PC-9 (cell line): ENCODE data around the gene COG1. TPM values are rescaled to one million over a fixed set of nuclear protein-coding genes. Genes with fewer than 3 reads are reported as not detected.

Experiments
- BruUV-seq: library from RNA; stranded (reverse); fragments of 400-500 nt; replicated peaks from 2 replicates; lab custom pipeline; 2021; lab: Mats Ljungman, UMichigan
- CTCF ChIA-PET: fragments of 300-600 bp; sonication (Branson Sonifier 250); formaldehyde crosslinking; loops from one replicate; lab custom pipeline; 2022; ENCODE audit warnings: antibody characterized with exemption; lab: Charles Lee
- POLR2A ChIA-PET: fragments of 300-600 bp; sonication (Branson Sonifier 250); formaldehyde crosslinking; loops from one replicate; lab custom pipeline; 2022; ENCODE audit warnings: antibody characterized with exemption; ENCODE audit not compliant: unreplicated experiment; lab: Charles Lee
- DNase-seq, 2 experiments: peaks; one replicate each; pipeline versions ENCODE4 v3.0.0 to v3.0.0-alpha.2; 2015 to 2022; ENCODE audit warnings: mixed read lengths in 1 of 2
- H2AFZ ChIP-seq: fragments of 200-600 bp; sonication (generic); 2 replicates; pipeline ENCODE4 v1.8.1; 2017; ENCODE audit warnings: antibody characterized with exemption
- H3F3A ChIP-seq: fragments of 200-600 bp; sonication (generic); 2 replicates; pipeline ENCODE4 v1.8.1; 2017; ENCODE audit warnings: antibody characterized with exemption, mild to moderate bottlenecking, low read depth; ENCODE audit not compliant: insufficient read depth
- H3K27ac ChIP-seq: fragments of 200-600 bp; sonication (generic); 2 replicates; pipeline ENCODE4 v1.6.1; 2016; ENCODE audit warnings: mixed run types
- H3K27me3 ChIP-seq: fragments of 200-600 bp; sonication (generic); 2 replicates; pipeline ENCODE4 v1.6.1; 2016; ENCODE audit warnings: low read depth, mixed run types; ENCODE audit not compliant: insufficient read depth
- H3K36me3 ChIP-seq: fragments of 200-600 bp; sonication (generic); 2 replicates; pipeline ENCODE4 v1.6.1; 2016; ENCODE audit warnings: low read depth, mixed run types
- H3K4me1 ChIP-seq: fragments of 200-600 bp; sonication (generic); replicated peaks from 2 replicates; pipeline ENCODE4 v1.6.1; 2016; ENCODE audit warnings: mixed run types; ENCODE audit not compliant: insufficient read depth
- H3K4me2 ChIP-seq: fragments of 200-600 bp; sonication (generic); 2 replicates; pipeline ENCODE4 v1.6.1; 2017; ENCODE audit warnings: mixed run types
- H3K4me3 ChIP-seq: fragments of 200-600 bp; sonication (generic); 2 replicates; pipeline ENCODE4 v1.6.1; 2016; ENCODE audit warnings: mixed run types
- H3K79me2 ChIP-seq: fragments of 200-600 bp; sonication (generic); 2 replicates; pipeline ENCODE4 v1.6.1; 2017; ENCODE audit warnings: low read depth, mixed run types
- H3K9me2 ChIP-seq: fragments of 200-600 bp; sonication (generic); 2 replicates; pipeline ENCODE4 v1.8.1; 2017; ENCODE audit warnings: mild to moderate bottlenecking; ENCODE audit not compliant: insufficient read depth
- H3K9me3 ChIP-seq: fragments of 200-600 bp; sonication (generic); 2 replicates; pipeline ENCODE4 v1.8.1; 2016; ENCODE audit warnings: low read depth; ENCODE audit not compliant: insufficient read depth
- H4K20me1 ChIP-seq: fragments of 200-600 bp; sonication (generic); 2 replicates; pipeline ENCODE4 v1.8.1; 2017; ENCODE audit not compliant: insufficient read depth
- CTCF ChIP-seq: fragments of 200-600 bp; sonication (generic); conservative IDR thresholded peaks from 2 replicates; pipeline ENCODE4 v1.6.1; 2017; ENCODE audit warnings: mixed run types, antibody characterized with exemption, mild to moderate bottlenecking, moderate library complexity
- EZH2 ChIP-seq: fragments of 200-600 bp; sonication (generic); IDR thresholded peaks from 2 replicates; pipeline ENCODE4 v1.8.0; 2017; ENCODE audit warnings: antibody characterized with exemption, low read depth
- intact Hi-C: fragments of 100-400 bp; cut with micrococcal nuclease; formaldehyde crosslinking; loops from one replicate; pipeline ENCODE4 v1.10.0; 2022; ENCODE audit not compliant: unreplicated experiment
- total RNA-seq: library from RNA; stranded (reverse); gene quantifications from 2 replicates; pipeline ENCODE4 v1.2.3, GENCODE V29; 2021

COG1 gene
- total RNA-seq, 1 experiment from 2014 or later, result 24.8 TPM

- Histone ChIP-seq H3K36me3 (peaks cover 4% of the 10 kb centered on the region; the same call in 1 of the 2 replicates), H3F3A (peaks cover 13% of the 10 kb centered on the region; the same call in 1 of the 2 replicates), H3K4me2 (no peak overlapping the region), H3K9me2 (no peaks in the 10 kb centered on the region), H3K4me1 (no peaks in the 10 kb centered on the region), H3K9me3 (no peaks in the 10 kb centered on the region), H2AFZ (no peak overlapping the region), H4K20me1 (peaks cover 15% of the 10 kb centered on the region), H3K4me3 (no peak overlapping the region), H3K27ac (no peak overlapping the region), H3K27me3 (no peaks in the 10 kb centered on the region), H3K79me2 (peaks cover under 1% of the 10 kb centered on the region)
- CTCF ChIA-PET, result no interaction called here
- intact Hi-C loops, result no loop called here
- DNase-seq, result no peak
- POLR2A ChIA-PET, result no interaction called here
- TF ChIP-seq EZH2 (no peak), CTCF (peak; percentile 40; the same call in 1 of the 2 replicates)
- no TSS peak for BruUV-seq
Measured at GRCh38 chr17:73215447-73215846, 22.6 kb downstream of the COG1 start.

GRCh38 chr17:73223626-73224230 is 30.9 kb downstream of the COG1 start:
- Histone ChIP-seq H3K4me2 (no peak overlapping the region), H3K9me2 (no peaks in the 10 kb centered on the region), H3F3A (peaks cover under 1% of the 10 kb centered on the region), H3K27me3 (no peaks in the 10 kb centered on the region), H4K20me1 (peaks cover 24% of the 10 kb centered on the region; the same call in 1 of the 2 replicates), H3K9me3 (no peaks in the 10 kb centered on the region), H3K4me3 (no peak overlapping the region), H3K4me1 (peaks cover 19% of the 10 kb centered on the region), H3K79me2 (peaks cover 36% of the 10 kb centered on the region), H3K36me3 (peaks cover 8% of the 10 kb centered on the region; the same call in 1 of the 2 replicates), H2AFZ (no peak overlapping the region), H3K27ac (no peak overlapping the region)
- intact Hi-C loops, result no loop called here
- no peak for DNase-seq
- POLR2A ChIA-PET, result no interaction called here
- no TSS peak for BruUV-seq
- no peak for TF ChIP-seq CTCF
- no peak for TF ChIP-seq EZH2
- CTCF ChIA-PET, result no interaction called here

GRCh38 chr17:73224237-73224636 is 31.4 kb downstream of the COG1 start:
- Histone ChIP-seq H2AFZ (no peak overlapping the region), H4K20me1 (peaks cover 28% of the 10 kb centered on the region; the same call in 1 of the 2 replicates), H3K9me2 (no peaks in the 10 kb centered on the region), H3F3A (peaks cover 5% of the 10 kb centered on the region), H3K36me3 (peaks cover 8% of the 10 kb centered on the region; the same call in 1 of the 2 replicates), H3K4me1 (peaks cover 24% of the 10 kb centered on the region), H3K27me3 (no peaks in the 10 kb centered on the region), H3K79me2 (peaks cover 42% of the 10 kb centered on the region), H3K27ac (no peak overlapping the region), H3K9me3 (no peaks in the 10 kb centered on the region), H3K4me3 (no peak overlapping the region), H3K4me2 (no peak overlapping the region)
- no TSS peak for BruUV-seq
- ChIA-PET CTCF (no interaction called here), POLR2A (no interaction called here)
- DNase-seq, result no peak
- TF ChIP-seq CTCF, result no peak
- no peak for TF ChIP-seq EZH2
- intact Hi-C loops, result no loop called here
